GM12878 (cell line): ENCODE measurements around the gene PABPN1. TPM values are rescaled to one million over a fixed set of nuclear protein-coding genes. Genes with fewer than 3 reads are reported as not detected.

Experiments used
- BMI1 ChIP-seq: fragments of 450-650 bp; IDR thresholded peaks from 2 replicates; pipeline ENCODE4 v1.6.1; 2016; ENCODE audit warnings: mild to moderate bottlenecking, moderate library complexity, borderline replicate concordance
- CREB1 ChIP-seq: IDR thresholded peaks from 2 replicates; pipeline ENCODE4 v1.6.1; 2012; ENCODE audit warnings: low read depth, mild to moderate bottlenecking, inconsistent platforms
- CUX1 ChIP-seq: IDR thresholded peaks from 2 replicates; pipeline ENCODE4 v1.6.1; 2012; ENCODE audit warnings: improper control_type of control experiment, low read depth, low read length; ENCODE audit not compliant: insufficient replicate concordance
- E4F1 ChIP-seq: fragments of 450-650 bp; IDR thresholded peaks from 2 replicates; pipeline ENCODE4 v1.6.1; 2018; ENCODE audit warnings: borderline replicate concordance, mild to moderate bottlenecking; ENCODE audit not compliant: partially characterized antibody
- ELK1 ChIP-seq: IDR thresholded peaks from 2 replicates; pipeline ENCODE4 v1.6.1; 2012; ENCODE audit warnings: low read depth, low read length, improper control_type of control experiment
- FOS ChIP-seq: IDR thresholded peaks from 3 replicates; pipeline ENCODE4 v1.6.1; 2011; ENCODE audit warnings: borderline replicate concordance; ENCODE audit not compliant: insufficient read length; ENCODE audit errors: extremely low read depth
- HDGF ChIP-seq: fragments of 450-650 bp; IDR thresholded peaks from 2 replicates; pipeline ENCODE4 v1.6.1; 2016; ENCODE audit warnings: antibody characterized with exemption
- NR2F1 ChIP-seq: fragments of 450-650 bp; conservative IDR thresholded peaks from 2 replicates; pipeline ENCODE4 v1.6.1; 2017; ENCODE audit warnings: mild to moderate bottlenecking
- POLR2AphosphoS2 ChIP-seq: IDR thresholded peaks from 2 replicates; pipeline ENCODE4 v1.6.1; 2011; ENCODE audit warnings: low read depth, mild to moderate bottlenecking, low read length, improper control_type of control experiment, moderate library complexity
- POLR2AphosphoS5 ChIP-seq: IDR thresholded peaks from 2 replicates; pipeline ENCODE4 v1.6.1; 2011; ENCODE audit warnings: mild to moderate bottlenecking, low read length, inconsistent platforms
- RAD51 ChIP-seq: fragments of 450-650 bp; IDR thresholded peaks from 2 replicates; pipeline ENCODE4 v1.6.1; 2016; ENCODE audit warnings: moderate library complexity, mild to moderate bottlenecking, inconsistent platforms
- RELA ChIP-seq: fragments of 450-650 bp; IDR thresholded peaks from 2 replicates; pipeline ENCODE4 v1.8.0; 2014; ENCODE audit warnings: borderline replicate concordance; ENCODE audit not compliant: partially characterized antibody
- SREBF1 ChIP-seq: IDR thresholded peaks from 2 replicates; pipeline ENCODE4 v1.6.1; 2012; ENCODE audit warnings: mild to moderate bottlenecking, low read length
- TCF12 ChIP-seq: IDR thresholded peaks from 2 replicates; pipeline ENCODE4 v1.6.1; 2011; ENCODE audit warnings: low read depth, mild to moderate bottlenecking, low read length
- TCF7 ChIP-seq: IDR thresholded peaks from 2 replicates; pipeline ENCODE4 v1.6.1; 2014; ENCODE audit warnings: antibody characterized with exemption, borderline replicate concordance
- YBX1 ChIP-seq: fragments of 450-650 bp; IDR thresholded peaks from 2 replicates; pipeline ENCODE4 v1.6.1; 2016; ENCODE audit warnings: antibody characterized with exemption
- ZBTB33 ChIP-seq: fragments of 450-650 bp; IDR thresholded peaks from 2 replicates; pipeline ENCODE4 v1.6.1; 2017; ENCODE audit warnings: mild to moderate bottlenecking
- ZNF622 ChIP-seq: fragments of 450-650 bp; IDR thresholded peaks from 2 replicates; pipeline ENCODE4 v1.6.1; 2017; ENCODE audit warnings: mild to moderate bottlenecking, inconsistent platforms
- polyA plus RNA-seq, 11 experiments: library from polyadenylated mRNA; depleted of rRNA in 4 of 11; unstranded in 6 of 11; stranded (reverse) in 5 of 11; fragments of >200 nt; fragmentation: Nextera tagmentation in 4 of 11; fragmentation: Illumina TruSeq in 1 of 11; extraction: Ambion mirVana in 4 of 11; extraction: Trizol in 1 of 11; gene quantifications; 1 replicate in 1 of 11; 2 replicates in 10 of 11; pipeline versions ENCODE4 v1.2.1 to v1.2.3, GENCODE V29; 2011 to 2016; ENCODE audit warnings: inconsistent platforms in 2 of 11, missing spikeins in 2 of 11, low read depth in 1 of 11
- total RNA-seq, 4 experiments: library from RNA; depleted of rRNA in 3 of 4; stranded (reverse); fragments of >200 nt in 3 of 4; fragmentation: Illumina TruSeq in 1 of 4; extraction: Trizol in 1 of 4; gene quantifications; 2 replicates each; pipeline versions ENCODE4 v1.2.1 to v1.2.3, GENCODE V29; 2013 to 2021

PABPN1 gene
- total and polyA plus RNA-seq, 10 of the 15 experiments (the other 5 are each of a cell fraction or from before 2014, with no cell fraction given), result 31.3 to 248 (median 103) TPM

- no peak for TF ChIP-seq E4F1
- 0 out of 2 replicates have a peak, but pooled peaks have one; percentile 9 for TF ChIP-seq CREB1
- no peak for TF ChIP-seq NR2F1
- TF ChIP-seq ZNF622, result no peak
- no peak for TF ChIP-seq TCF12
- no peak for TF ChIP-seq POLR2AphosphoS2
- no peak for TF ChIP-seq ELK1
- TF ChIP-seq RELA, result no peak
- peak; percentile 59; the same call in 1 of the 2 replicates for TF ChIP-seq POLR2AphosphoS5
- TF ChIP-seq SREBF1, result no peak
- TF ChIP-seq ZBTB33, result no peak
- no peak for TF ChIP-seq FOS
- no peak for TF ChIP-seq TCF7
- TF ChIP-seq RAD51, result peak; percentile 51; the same call in 1 of the 2 replicates
- no peak for TF ChIP-seq BMI1
- no peak for TF ChIP-seq YBX1
- TF ChIP-seq CUX1, result no peak
- TF ChIP-seq HDGF, result no peak
Measured at GRCh38 chr14:23284654-23285529, 36.4 kb upstream of the PABPN1 start (continued).
